Stimulated activated CD4-positive, alpha-beta T cell treated with anti-CD3 and anti-CD28 coated beads, Interleukin-4, amount 100 ng/mL, for 48 hours (primary cell): ENCODE data around the gene LRRC75A.
"Not testable (repeated sequence)": the region's sequence is repeated elsewhere in the genome, so short reads cannot be mapped to it uniquely, and the experiment has no call there.

Experiments used
- DNase-seq, 2 donors: peaks; one replicate each; pipeline ENCODE4 v3.0.0-alpha.2; 2020; ENCODE audit warnings: low read depth in 2 of 2

The LRRC75A gene

GRCh38 chr17:16450028-16450427 is 42.0 kb downstream of the LRRC75A start:
- DNase-seq, result no peak

GRCh38 chr17:16449121-16449570 is 42.8 kb downstream of the LRRC75A start:
- DNase-seq, result no peak

GRCh38 chr17:16448490-16448889 is 43.5 kb downstream of the LRRC75A start:
- no peak for DNase-seq

DNA sequence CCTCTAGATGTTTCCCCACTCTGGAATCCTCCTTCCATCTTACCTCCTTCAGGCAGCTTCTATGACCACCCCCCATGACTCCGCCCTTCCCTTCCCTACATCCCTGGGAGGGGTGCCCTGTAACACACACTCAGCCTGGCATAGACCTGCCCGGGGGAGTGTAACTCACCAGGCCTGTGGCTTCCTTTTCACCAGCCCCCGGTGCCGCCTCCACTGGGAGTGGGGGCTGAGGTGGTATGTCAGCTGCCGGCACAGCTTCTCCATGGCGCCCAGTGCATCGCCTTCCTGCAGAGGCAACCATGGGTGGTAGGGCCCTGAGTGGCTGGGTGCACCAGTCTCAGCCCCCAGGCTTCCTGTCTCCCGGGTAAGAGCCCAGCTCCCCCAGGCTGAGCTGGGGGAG is 44.3 kb downstream of the LRRC75A start:
- no peak for DNase-seq

- DNase-seq, result no peak
These were observed 45.5 kb downstream of the LRRC75A start for GRCh38 chr17:16446338-16446983.

- DNase-seq, result no peak
These were observed 47.6 kb downstream of the LRRC75A start for GRCh38 chr17:16444258-16444886.

- no peak for DNase-seq
These were observed 48.3 kb downstream of the LRRC75A start for GRCh38 chr17:16443511-16444257.

DNA sequence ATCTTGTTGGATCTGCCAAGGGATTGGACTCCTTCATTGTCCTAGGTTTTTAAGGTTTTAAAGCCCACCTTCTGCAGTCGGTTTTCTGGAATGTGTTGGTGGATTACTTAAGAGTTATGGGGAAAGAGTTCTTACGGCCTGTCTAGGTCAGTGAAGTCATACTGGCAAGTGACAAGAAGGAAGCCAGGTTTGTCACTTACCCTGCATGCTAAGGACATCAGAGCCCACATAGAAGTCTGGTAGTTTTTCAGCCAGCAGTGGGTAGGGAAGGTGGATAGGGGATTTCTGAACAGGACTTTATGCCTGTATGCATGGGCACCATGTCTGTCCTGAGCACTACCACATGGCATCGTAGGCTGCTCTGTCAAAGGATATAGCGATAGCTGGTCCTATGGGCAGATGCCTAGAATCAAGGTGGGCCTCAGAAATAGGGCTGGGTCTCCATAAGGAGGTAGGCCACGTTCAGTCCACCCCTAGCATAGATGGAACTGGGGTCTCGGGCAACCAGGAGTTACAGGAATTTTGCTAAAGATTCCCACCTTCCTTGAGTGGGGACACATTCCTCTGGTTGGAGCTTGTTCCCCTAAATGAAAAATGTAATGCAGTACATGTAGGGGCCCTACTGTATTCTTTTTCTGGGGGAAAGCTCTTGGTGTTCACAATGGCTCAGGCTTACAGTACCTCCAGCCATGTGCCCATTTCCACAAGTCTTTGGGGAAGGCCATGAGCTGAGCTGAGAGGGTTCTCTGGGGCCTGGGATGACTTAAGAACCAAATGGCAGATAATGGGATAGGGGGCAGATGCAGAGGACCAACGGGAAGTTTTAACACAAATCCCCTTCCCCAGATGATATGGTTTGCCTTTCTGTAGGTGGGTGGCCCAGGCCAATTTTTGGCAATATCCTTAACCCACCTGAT is 49.1 kb downstream of the LRRC75A start:
- DNase-seq, result no peak

DNA sequence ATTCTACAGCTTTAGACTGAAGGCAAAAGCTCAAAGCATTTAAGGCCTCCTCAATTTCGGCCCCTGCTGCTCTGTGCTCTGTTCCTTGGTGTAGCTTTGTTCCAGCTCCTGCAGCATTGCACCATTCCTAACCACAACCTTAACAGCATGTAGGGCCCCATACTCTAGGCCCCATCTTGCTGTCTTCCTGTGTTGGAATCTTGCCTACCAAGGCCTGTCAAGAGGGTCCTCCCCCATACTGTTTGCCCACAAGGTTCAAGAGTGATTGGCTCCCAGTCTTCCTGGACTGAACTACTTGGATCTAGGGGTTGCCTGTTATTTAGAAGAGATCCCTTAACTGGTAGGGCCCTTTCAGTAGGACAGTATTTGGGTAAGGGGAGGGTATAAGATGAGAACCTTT is 49.9 kb downstream of the LRRC75A start:
- DNase-seq, result no peak

GRCh38 chr17:16440901-16441629 is 50.9 kb downstream of the LRRC75A start:
- no peak for DNase-seq

DNA sequence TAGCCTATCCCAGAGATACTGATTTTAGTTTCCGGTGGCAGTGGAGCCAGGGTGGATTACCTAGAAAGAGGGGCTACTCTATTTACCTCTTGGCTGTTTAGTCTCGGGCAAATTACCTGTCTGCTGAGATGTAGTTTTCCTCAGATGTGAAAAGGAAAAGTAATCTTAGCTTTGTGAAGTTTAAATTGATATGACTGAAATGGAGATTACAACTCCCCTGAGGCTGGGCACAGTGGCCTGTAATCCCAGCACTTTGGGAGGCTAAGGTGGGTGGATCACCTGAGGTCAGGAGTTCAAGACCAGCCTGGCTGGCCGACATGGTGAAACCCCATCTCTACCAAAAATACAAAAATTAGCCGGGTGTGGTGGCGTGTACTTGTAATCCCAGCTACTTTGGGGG is 51.6 kb downstream of the LRRC75A start:
- DNase-seq, result not testable (repeated sequence)

GRCh38 chr17:16439811-16440351 is 52.1 kb downstream of the LRRC75A start:
- no peak for DNase-seq

GRCh38 chr17:16439303-16439791 is 52.6 kb downstream of the LRRC75A start:
- DNase-seq, result no peak

DNA sequence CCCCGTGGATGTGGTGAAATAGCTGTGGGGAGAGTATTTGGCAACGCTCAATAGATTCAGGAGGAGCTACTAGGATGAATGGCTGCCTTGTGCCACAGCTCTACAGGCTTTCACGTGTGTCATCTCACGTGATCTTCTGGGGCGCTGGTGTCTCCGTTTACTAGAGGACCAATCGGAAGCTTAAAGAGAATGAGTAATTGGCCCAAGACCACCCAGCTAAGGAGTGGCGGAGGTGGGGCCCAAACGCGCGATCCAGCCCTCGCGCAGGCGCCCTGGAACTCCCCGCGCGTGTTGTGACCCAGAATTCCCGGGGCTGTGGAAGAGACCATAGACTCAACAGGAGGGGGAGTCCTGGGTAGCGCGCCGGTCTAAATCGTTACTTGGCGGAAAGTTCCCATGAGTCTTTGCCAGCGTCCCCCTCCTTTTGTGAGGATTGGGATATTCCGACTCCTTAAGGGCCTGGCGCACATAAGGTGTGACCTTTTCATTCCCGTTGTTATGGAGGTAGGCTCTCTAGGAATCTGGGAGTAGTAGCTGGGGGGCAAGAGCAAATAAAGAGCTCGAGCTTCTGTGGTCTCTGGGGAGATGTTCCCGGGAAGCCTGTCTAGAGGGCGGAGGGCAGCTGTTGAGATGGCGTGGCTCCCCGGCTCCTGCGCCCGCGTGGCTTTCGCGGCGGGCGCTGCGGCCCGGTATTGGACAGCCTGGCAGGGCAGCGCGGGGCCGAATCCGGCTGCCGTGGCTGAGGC is 53.3 kb downstream of the LRRC75A start:
- DNase-seq, result peak; percentile 87 to 94

- DNase-seq, result no peak
These were observed 53.8 kb downstream of the LRRC75A start for GRCh38 chr17:16438173-16438556.

DNA sequence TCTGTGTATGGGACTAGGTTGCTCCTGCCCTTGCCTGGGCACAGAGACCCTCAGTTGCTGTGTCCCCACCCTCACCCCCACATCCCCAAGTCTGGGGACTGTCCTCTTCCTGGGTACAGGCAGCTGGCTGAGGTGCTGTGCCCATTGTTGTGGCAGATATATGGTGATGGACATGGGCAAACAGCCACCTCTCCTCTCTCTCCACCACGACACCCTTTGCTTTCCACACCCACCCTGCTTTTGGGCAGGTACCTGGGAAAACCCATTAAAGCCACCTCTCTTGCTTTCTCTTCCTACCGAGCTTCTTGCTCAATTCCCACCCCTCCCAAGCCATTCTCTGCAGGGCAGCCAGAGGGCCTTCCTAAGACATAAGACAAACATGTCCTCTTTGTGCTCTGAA is 54.9 kb downstream of the LRRC75A start:
- DNase-seq, result no peak

- DNase-seq, result no peak
These were observed 55.8 kb downstream of the LRRC75A start for GRCh38 chr17:16435925-16436886.

DNA sequence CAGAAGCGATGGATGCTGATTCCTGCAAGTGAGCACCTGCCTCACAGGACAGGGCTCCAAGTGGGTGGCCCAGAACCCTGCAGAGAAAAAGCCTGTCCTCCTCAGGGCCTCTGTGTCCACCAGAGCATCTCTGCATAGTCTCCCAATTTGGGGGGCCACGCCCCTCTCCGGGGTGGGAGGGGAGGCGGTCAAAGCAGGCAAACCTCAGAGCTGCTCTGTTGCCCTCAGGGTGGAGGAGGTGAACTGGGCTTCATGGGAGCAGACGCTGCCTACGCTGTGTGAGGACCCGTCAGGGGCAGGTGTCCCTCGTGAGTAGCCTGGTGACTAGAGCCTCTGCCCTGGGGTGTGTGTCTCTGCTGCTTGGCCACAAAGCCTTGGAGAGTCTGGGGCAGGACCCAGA is 57.3 kb downstream of the LRRC75A start:
- DNase-seq, result no peak

DNA sequence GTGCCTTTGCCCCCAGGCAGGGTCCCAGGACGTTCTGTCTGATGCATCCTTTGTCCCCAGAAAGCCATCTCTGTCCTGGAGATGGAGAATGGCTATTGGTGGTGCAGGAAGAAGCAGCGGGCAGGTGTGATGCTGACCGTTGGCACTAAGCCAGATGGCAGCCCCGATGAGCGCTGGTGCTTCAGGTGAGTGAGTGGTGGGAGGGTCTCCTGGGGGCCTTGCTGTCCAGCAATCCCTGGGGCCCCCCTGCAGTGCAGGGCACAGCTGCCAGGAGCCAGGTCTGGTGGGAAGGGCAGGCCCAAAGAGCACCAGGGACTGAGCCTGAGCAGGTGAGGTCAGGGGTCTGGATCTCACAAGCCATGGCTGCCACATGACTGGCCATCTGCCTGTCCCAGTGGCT is 58.5 kb downstream of the LRRC75A start:
- DNase-seq, result no peak
